Sigmoid colon (tissue), 4 donors: ENCODE data around the gene CASS4.

Source experiments
- CTCF ChIP-seq, 4 experiments: fragments of 450-650 bp in 3 of 4; fragments of 200-600 bp in 1 of 4; IDR thresholded peaks; one replicate each; pipeline ENCODE4 v1.5.1; 2016 to 2019; ENCODE audit warnings: antibody characterized with exemption in 4 of 4, mild to moderate bottlenecking in 3 of 4, moderate library complexity in 2 of 4
- POLR2A ChIP-seq, 2 donors: fragments of 450-650 bp; IDR thresholded peaks; one replicate each; pipeline ENCODE4 v1.6.1; 2016; ENCODE audit warnings: antibody characterized with exemption in 2 of 2, mild to moderate bottlenecking in 2 of 2, moderate library complexity in 2 of 2
- POLR2AphosphoS5 ChIP-seq, 4 donors: sonication (generic); formaldehyde crosslinking; IDR thresholded peaks; one replicate each; pipeline ENCODE4 v1.6.1; 2017; ENCODE audit warnings: antibody characterized with exemption in 4 of 4

DNA sequence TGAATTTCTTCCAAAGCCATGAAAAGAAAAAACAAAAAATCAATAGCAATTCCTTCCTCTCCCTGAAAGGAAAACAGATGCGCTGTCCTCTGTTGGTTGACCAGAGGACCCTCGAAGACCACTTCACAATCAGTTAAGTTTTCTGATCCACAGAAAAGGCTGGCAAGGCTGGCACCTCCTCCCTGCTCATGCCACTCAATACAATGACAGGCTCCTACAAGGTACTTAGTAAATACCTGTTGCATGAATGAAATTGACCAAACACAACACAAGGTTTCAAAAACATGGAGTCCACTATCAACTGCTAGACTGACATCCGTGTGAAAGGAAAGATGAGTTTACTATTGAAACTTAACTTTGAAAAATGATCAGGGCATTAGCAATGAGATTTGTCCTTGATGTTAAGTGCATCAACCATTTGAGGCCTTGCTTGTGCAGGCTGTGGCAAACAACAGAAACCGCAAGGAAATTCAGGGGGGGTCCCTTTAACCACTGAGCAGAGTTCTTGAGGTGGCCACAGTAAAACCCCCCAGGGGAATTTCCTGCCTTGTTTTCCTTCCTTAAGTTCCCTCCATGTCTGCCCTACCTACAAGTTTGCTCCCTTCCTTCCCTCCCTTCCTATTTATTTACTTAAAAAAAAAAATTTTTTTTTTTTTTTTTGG, 28.4 kb downstream of the CASS4 start:
- no peak for TF ChIP-seq CTCF (IDR thresholded peaks at IDR 0.05)
- TF ChIP-seq POLR2AphosphoS5 (IDR thresholded peaks at IDR 0.05): no peak
- no peak for TF ChIP-seq POLR2A (IDR thresholded peaks at IDR 0.05)
